ENCODE results near the gene CREBBP.

Gene CREBBP

DNA sequence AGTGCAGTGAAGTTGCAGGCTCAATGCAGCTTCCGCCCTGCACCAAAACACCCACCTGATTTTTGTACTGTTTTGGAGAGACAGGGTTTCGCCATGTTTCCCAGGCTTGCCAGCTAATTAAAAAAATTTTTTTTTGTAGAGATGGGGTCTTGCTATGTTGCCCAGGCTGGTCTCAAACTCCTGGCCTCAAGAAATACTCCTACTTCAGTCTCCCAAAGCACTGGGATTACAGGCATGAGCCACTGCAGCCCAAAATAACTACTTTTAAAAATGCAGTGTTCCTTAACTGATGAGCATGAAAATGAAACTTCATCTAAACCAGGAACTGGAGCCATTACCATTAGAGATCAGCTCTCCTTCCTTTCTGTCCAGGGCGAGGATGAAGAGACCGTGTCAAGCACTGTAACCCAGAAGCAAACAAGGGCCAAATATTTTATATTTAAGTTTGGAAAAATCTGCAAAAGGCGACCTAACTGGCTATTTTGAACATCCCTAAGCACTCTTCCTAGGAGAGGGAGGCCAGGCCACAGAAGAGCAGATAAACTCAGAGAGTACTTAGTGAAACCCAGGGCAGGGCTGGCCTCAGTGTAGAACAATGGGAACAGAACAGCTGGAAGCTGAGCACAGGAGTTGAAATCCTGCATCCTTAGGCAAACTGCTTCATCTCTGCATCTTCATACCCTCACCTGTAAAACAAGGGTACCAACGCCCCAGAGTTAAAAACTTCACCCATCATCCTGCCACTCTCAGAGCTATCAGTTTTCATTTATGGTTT is 24.0 kb downstream of the CREBBP start:
- no peak for DNase-seq (ENCODE audit: low spot score)

DNA sequence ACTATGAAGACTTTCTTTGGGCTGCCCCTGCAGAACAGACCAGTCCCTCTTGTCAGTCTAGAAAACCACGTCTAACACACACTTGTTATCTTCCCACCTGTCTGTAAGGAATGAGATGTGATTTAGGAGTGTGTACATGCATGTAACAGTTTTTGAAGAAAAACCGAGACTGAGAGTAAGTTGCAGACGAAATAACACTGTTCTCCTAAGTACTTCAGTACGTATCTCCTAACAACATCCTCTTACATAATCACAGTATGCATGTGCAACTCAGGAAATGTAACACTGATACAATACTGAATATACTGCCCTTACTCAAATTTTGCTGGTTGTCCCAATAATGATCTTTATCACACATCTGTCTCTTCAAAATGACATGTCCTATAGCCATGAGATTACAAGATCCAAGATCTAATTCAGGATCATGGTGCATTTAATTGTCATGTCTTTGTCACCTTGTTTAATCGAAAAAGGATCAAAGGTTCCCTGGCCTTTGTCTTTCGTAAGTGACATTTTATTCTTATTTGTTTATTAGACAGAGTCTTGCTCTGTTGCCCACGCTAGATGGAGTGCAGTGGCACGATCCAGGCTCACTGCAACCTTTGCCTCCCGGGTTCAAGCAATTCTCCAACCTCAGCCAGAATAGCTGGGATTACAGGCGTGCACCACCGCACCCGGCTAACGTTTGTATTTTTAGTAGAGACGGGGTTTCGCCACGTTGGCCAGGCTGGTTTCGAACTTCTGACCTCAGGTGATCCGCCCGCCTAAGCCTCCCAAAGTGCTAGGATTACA is 25.6 kb downstream of the CREBBP start:
- no peak for DNase-seq (ENCODE audit: low spot score)

DNA sequence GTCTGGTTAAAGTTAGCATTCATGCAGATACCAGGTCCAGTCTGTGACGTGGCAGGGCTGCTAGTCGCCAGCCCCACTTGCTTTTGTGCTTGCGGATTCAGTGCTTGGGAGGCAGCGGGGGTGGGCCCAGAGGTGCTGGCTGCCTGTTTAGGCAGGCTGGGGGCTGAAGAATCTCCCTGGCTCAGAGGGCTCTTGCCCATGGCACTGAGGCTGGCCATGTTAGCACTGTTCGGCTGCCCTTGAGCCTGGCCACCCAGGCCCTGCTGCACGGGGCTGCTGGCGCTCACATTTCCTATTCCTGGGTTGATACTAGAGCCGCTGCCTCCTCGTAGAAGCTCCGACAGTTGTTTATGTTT is 30.0 kb downstream of the CREBBP start:
- no peak for DNase-seq (ENCODE audit: low spot score)

DNA sequence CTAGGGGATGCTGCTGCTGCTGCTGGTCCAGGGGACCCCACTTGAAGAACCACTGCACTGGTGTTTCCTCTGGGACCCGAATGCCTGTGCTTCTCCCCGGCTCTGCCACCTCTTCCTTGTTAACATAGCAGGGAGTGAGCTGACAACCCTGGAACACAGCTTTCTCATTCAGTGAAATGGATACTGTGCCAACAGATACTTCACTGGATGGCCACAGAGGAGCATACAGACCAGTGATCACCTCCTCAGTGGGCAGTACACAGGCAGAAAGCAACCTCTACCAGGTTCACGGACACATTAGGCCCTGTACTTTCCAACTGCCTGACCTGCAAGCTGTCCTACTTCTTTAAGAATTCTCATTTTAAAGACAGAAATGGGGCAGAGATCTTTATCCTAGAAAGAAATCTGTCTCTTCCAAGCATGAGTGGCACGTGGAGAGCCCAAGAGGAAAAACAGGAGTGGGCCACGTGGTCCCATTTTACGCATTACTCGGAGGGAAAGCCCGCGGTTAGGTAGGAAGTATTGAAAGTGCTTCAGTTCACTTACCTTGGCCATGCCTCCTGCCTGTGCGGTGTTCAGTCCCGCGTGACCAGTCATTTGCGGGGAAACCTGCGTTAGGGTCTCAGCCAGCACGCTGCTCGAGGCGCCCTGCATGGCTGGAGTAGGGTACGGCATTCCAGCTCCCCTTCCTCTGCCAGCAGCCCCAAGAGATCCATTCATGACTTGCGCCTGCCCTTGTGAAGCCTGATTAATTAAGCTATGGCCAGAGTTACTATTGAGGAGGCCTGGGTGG is 30.6 kb downstream of the CREBBP start:
- DNase-seq (ENCODE audit: low spot score): no peak

DNA sequence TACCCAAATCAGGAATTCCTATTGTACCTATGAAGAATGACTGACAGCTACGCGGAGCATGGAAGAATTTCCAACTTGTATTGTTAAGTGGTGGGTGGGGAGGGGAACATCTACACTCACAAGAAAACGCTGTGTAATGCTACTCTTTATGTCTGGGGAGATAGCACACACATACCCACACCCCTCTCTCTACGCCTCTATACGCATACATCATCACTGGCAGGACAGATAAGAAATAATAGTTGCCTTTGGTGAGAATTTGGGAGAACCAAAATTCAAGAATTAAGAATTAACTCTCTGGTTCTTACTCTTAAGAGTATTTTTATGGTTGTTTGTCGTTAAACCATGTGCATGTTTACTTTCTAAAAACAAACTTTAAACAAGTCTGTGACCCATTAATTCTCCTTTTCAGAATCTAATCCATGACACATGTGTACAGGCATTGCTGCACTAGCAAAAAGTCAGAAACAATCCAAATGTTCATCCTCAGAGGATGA is 33.9 kb downstream of the CREBBP start:
- no peak for DNase-seq (ENCODE audit: low spot score)

DNA sequence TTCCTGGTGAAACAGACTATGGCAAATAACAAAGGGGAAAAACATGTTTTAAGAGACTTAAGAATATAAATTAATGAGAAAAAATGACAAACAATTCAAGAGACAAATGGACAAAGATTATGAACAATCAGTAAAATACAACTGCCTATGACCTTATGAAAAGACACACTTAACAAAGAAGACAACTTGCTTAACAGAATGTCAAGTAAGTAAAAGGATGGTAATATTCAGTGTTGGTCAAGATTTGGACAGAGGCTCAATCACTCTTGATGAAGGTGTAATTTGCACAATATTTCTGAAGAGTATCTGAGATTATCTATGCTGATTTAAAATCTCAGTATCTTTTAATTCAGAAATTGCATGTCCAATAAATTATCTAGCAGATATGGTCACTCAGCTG is 34.4 kb downstream of the CREBBP start:
- no peak for DNase-seq (ENCODE audit: low spot score)

DNA sequence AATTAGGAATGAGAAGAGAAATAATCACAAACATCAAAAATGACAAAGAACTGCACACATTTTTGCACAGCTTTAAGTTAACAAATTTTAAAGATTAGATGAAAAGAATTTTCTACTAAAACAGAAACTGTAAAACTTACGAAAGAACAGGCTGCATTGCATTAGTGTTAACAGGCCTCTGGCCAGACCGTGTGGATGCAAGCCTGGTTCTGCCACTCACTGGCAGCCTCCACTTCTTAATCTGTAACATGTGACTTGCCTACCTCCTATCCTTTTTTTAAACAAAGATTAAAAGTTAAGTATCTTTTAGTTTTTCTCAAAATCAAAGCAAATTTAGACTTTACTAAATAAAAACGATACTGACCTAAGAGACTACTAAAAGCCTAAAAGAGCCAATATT is 37.5 kb downstream of the CREBBP start:
- DNase-seq (ENCODE audit: low spot score): no peak

DNA sequence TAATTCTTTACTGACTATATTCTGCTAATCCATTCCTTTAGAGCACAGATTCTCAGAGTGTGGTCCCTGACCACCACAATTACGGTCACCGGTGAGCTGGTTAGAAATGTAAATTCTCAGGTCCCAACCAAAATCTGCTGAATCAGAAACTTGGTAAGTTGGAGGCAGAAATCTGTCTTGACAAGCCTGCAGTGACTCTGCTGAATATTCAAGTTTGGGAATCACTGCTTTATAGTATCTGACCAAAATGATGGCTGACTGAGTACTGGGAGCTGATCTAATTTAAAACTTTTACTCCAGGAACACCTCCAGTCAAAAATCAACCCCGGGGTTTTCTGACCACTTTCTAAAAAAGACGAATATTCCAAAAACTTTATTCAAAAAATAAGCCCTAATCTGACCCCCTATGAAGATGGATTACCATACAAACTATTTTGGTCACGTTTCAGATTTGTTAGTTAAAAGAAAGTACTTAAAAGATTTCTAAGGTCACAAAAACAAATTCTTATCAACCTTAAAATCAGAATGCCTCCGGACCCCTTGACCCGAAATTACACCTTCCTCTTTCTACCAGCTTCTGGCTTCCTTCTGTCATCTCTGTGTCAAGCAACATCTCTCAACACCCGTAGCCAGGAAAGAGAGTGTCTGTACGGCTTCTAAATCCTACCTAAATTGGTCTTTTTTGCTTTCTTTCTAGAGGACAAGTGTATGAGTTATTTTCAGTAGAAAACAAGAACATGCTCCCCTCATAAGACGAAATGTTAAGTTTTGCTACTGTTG is 38.6 kb downstream of the CREBBP start:
- DNase-seq (ENCODE audit: low spot score): no peak

DNA sequence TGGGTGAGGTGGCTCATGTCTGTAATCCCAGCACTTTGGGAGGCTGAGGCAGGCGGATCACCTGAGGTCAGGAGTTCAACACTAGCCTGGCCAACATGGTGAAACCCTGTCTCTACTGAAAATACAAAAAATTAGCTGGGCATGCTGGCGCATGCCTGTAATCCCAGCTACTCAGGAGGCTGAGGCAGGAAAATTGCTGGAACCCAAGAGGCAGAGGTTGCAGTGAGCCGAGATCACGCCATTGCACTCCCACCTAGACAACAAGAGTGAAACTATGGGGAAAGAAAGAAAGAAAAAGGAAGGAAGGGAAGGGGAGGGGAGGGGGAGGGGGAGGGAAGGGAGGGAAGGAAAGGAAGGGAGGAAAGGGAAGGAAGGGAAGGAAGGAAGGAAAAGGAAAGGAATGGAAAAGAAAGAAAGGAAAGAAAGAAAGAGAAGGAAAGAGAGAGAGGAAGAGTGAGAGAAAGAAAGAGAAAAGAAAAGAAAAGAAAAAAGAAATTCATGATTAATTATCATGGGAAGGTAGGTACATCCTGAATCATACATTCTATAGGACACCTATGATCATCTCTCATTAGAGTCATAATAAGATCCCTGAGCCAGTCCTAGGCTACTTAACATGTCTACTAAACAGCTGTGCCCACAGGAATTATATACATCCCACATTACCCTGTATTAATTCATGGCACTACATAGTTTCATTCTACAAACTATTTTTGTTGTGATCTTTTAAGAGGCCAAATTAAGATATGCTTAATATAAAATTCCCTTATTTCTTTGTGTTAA is 40.9 kb downstream of the CREBBP start:
- no peak for DNase-seq (ENCODE audit: low spot score)

DNA sequence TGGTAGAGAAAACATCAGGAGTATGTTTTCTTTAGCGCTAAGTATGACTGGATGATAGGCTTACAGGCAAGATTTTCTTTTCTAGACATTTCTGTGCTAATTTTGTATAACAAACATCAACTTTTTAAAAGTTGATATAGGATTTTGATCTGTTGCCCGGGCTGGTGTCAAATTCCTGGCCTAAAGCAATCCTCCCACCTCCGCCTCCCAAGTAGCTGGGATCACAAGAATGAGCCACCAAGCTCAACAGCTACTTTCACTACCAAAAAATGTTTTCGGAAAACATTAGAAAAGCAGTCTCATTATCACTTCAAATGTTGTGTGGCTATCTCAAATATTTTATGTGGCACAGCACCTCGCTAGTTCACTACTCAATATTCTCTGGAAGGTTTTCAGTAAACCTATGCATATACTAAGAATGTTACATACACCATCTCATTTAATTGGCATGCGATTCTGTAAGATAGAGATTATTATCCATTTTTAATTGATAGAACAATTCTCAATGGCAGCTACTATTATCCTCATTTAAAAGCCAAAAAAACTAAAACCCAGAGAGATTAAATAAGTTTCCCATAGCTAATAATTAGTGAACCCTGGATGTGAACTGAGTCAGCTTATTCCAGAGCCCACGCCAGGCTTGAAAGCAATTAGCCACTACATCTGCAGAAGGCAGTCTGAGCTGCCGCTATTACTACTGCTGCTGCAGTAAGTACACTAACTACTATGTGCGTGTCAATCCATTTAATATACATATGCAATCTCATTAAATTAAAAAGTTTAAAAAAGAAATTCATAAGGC is 41.7 kb downstream of the CREBBP start:
- DNase-seq (ENCODE audit: low spot score): no peak

DNA sequence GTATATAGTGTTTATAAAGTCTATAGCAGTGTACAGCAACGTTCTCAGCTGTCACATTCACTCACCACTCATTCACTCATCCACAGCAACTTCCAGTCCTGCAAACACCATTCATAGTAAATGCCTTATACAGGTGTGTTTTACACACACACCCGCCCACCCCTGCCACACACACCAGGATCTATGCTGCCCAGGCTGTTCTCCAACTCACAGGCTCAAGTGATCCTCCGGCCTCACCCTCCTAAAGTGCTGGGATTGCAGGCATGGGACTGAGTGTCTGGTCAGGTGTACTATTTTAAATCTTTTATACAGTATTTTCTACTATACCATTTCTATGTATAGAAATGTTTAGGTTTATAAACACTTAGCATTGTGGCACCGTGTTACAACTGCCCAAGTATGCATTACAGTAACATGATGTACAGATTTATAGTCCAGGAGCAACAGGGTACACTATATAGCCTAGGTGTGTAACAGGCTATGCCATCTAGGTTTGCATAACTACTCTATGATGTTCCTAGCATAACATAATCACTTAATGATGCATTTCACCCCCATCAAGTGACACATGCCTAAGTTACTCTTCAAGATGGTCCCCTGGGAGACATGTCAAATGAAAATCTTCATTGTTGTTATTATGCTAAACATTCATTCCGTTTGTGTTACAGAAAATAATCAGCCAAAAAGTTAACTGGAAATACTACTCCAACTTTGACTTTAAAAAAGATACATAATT is 42.5 kb downstream of the CREBBP start:
- DNase-seq (ENCODE audit: low spot score): no peak

DNA sequence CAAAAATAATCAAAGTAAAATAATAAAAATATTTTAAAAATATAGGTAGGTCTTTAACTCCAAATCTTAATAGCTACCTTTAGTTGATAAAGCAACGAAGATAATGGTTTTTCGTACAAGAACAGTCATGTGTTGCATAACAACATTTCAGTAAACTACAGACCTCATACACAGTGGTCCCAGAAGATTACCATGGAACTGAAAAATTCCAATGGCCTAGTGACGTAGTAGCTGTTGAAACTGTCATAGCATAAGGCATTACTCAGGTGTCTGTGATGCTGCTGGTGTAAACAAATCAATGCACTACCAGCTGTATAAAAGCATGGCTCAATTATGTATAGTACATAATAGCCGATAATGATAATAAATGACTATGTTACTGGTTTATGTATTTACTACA is 43.9 kb downstream of the CREBBP start:
- no peak for DNase-seq (ENCODE audit: low spot score)

DNA sequence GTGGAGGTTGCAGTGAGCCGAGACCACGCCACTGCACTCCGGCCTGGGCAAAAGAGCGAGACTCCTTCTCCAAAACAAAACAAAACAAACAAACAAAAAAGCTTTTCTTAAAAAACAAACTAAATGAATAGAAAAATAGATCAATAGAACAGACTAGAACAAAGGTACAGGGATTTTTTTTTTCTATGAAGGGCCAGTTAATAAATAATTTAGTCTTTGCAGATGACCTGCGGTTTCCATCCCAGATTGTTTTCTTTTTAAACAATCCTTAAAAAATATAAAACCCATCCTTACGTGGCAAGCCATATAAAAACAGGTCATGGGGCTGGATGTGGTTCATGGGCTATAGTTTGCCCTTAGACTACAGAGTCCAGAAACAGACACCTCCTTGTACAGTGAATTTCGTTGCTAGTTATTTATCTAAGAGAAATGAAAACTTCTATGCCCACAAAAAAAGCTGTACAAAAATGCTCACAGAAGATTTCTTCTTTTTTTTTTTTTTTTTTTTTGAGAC is 45.4 kb downstream of the CREBBP start:
- DNase-seq (ENCODE audit: low spot score): no peak

DNA sequence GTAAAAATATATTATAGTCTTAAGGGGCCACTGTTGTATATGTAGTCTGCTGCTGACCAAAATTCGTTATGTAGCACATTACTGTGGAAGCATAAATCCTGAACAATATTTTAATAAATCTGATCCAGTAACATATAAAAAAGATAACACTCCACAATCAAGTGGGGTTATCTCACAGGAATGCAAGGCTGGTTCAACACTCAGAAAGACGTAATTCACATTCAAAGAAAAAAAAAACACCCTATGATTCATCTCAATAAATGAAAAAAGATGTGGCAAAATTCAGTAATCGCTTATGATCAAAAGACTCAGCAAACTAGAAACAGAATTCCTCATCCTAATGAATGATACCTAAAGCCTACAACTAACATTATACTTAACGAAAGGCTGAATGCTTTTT is 47.8 kb downstream of the CREBBP start:
- DNase-seq (ENCODE audit: low spot score): no peak

DNA sequence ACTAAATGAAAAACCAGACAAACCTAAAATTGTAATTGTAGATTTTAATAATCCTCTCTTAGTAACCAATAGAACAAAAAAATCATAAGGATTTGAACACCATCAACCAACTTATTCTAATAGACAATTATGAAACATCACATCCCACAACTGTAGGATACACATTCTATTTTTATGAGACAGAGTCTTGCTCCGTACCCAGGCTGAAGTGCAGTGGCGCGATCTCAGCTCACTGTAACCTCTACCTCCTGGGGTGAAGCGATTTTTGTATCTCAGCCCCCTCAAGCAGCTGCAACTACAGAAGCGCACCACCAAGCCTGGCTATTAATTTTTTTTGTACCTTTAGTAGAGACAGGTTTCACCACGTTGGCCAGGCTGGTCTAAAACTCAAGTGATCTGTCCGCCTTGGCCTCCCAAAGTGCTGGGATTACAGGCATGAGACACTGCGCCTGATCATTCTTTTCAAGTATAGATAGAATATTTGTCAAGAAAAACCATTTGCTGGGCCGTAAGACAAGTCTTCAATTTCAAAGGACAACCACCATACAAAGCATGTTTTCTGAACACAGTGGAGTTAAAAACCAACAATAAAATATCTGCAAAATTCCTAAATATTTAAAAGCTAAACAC is 49.8 kb downstream of the CREBBP start:
- DNase-seq (ENCODE audit: low spot score): no peak

DNA sequence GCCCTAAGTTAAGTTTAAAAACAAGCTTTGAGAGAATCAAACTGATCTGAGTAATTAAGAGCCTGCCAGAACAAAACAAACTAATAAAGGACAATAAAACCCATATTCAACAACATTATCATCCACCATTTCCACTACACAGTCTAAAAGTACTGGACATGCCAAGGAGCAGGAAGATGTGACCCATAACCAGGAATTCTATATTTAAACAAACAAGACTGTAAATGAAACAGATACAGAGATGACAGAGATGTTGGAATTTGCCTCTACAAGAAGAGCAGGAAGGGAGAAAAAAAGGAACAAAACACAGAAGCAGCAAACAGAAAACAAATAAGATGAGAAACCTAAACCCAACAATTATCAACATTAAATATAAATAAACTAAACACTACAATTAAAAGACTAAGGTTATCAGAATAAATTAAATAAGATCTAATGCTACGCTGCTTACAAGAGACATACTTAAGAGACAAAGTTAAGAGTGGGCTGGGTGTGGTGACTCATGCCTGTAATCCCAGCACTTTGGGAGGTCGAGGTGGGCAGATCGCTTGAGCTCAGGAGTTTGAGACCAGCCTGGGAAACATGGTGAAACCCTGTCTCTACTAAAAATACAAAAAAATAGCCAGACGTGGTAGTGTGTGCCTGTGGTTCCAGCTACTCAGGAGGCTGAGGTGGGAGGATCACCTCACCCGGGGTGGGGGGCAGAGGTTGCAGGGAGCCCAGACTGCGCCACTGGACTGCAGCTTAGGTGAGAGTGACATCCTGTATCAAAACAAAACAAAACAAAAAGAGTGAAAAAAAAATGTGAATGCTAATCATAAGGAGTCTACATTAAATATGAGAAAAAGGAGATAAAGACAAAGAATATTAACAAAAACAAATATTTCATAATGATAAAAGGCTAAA is 50.6 kb downstream of the CREBBP start:
- no peak for DNase-seq (ENCODE audit: low spot score)

DNA sequence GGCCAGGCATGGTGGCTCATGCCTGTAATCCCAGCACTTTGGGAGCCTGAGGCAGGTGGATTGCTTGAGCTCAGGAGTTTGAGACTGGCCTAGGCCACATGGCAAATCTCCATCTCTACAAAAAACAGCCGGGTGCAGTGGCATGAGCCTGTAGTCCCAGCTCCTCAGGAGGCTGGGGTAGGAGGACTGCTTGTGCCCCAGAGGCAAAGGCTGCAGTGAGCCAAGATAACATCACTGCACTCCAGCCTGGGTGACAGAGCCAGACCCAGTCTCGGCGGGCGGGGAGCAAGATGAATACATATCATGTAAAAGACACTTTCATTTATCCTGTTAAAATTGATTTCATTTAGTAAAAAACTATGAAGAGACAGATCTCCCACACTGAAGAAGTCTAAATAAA is 54.6 kb downstream of the CREBBP start:
- no peak for DNase-seq (ENCODE audit: low spot score)

DNA sequence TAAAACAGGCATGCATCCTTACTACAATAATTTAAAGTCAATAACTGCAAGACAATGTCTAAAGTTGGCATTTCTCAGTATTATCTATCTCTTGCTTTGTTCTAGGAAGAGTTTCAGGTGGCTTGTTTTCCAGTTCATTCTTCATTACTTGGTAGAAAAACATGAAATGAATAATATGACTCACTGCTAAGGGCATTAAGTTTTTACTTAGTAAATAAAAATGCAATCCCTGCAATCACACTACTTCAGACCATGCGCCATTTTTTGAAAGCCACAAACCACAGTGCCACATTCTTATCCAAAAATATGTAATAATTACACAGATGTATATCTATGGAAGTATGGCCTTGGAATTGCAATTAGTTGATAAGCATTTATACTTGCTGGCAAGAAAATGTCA is 55.4 kb downstream of the CREBBP start:
- DNase-seq (ENCODE audit: low spot score): no peak
